HG03064 (cell line): ENCODE measurements around the gene SMS.

ENCODE experiments used
- ATAC-seq: cut with Tn5 transposase; IDR thresholded peaks from one replicate; pipeline ENCODE4 v1.9.1; 2021; ENCODE audit warnings: low read depth; ENCODE audit not compliant: unreplicated experiment

The SMS gene

GRCh38 chrX:21940356-21940829 lies at the start of gene SMS:
Gene SMS (plus strand): TSS chrX:21940709. CDS start chrX:21940825, 116 bp downstream.
- ATAC-seq, result peak; percentile 62

- no peak for ATAC-seq
Observed at GRCh38 chrX:21905313-21905712, 35.2 kb upstream of the SMS start.

- no peak for ATAC-seq
Observed at GRCh38 chrX:21905953-21906352, 34.6 kb upstream of the SMS start.

GRCh38 chrX:21907260-21907659 lies 33.2 kb upstream of the SMS start:
- ATAC-seq, result no peak

- no peak for ATAC-seq
Observed at GRCh38 chrX:21911481-21911880, 29.0 kb upstream of the SMS start.

- ATAC-seq, result no peak
Observed at GRCh38 chrX:21912220-21912619, 28.3 kb upstream of the SMS start.

GRCh38 chrX:21912989-21913388 lies 27.5 kb upstream of the SMS start:
- ATAC-seq, result no peak

GRCh38 chrX:21926116-21926515 lies 14.4 kb upstream of the SMS start:
- no peak for ATAC-seq

GRCh38 chrX:21926527-21927278 lies 13.8 kb upstream of the SMS start:
- ATAC-seq, result peak; percentile 69

GRCh38 chrX:21929209-21929608 lies 11.3 kb upstream of the SMS start:
- no peak for ATAC-seq

GRCh38 chrX:21930986-21931385 lies 9.5 kb upstream of the SMS start:
- ATAC-seq, result no peak

- no peak for ATAC-seq
Observed at GRCh38 chrX:21932292-21933002, 8.1 kb upstream of the SMS start.

- no peak for ATAC-seq
Observed at GRCh38 chrX:21933077-21933476, 7.4 kb upstream of the SMS start.

GRCh38 chrX:21934414-21934813 lies 6.1 kb upstream of the SMS start:
- ATAC-seq, result no peak

GRCh38 chrX:21939906-21940305 lies 603 bp upstream of the SMS start:
- ATAC-seq, result no peak

- ATAC-seq, result no peak
Observed at GRCh38 chrX:21943460-21944135, 3.1 kb downstream of the SMS start.

- ATAC-seq, result no peak
Observed at GRCh38 chrX:21944136-21944615, 3.7 kb downstream of the SMS start.

GRCh38 chrX:21946925-21947641 lies 6.6 kb downstream of the SMS start:
- no peak for ATAC-seq

- no peak for ATAC-seq
Observed at GRCh38 chrX:21947671-21948070, 7.2 kb downstream of the SMS start.

GRCh38 chrX:21948897-21949578 lies 8.5 kb downstream of the SMS start:
- no peak for ATAC-seq
